GM21526 (cell line): ENCODE measurements around the gene VPS11.
"Not testable (repeated sequence)": the region's sequence is repeated elsewhere in the genome, so short reads cannot be mapped to it uniquely, and the experiment has no call there.

Source experiments
- ATAC-seq: cut with Tn5 transposase; IDR thresholded peaks from one replicate; pipeline ENCODE4 v1.9.1; 2021; ENCODE audit warnings: moderate library complexity; ENCODE audit not compliant: unreplicated experiment, low FRiP score

VPS11 gene

GRCh38 chr11:119034813-119035212 lies 32.8 kb upstream of the VPS11 start:
- no peak for ATAC-seq

GRCh38 chr11:119038884-119039283 lies 28.7 kb upstream of the VPS11 start:
- no peak for ATAC-seq

- ATAC-seq, result not testable (repeated sequence)
Observed at GRCh38 chr11:119039471-119039870, 28.1 kb upstream of the VPS11 start.

- ATAC-seq, result no peak
Observed at GRCh38 chr11:119041821-119042514, 25.6 kb upstream of the VPS11 start.

- ATAC-seq, result no peak
Observed at GRCh38 chr11:119042927-119043326, 24.7 kb upstream of the VPS11 start.

- ATAC-seq, result no peak
Observed at GRCh38 chr11:119044708-119045107, 22.9 kb upstream of the VPS11 start.

GRCh38 chr11:119046489-119046888 lies 21.1 kb upstream of the VPS11 start:
- ATAC-seq, result no peak

GRCh38 chr11:119047205-119047604 lies 20.4 kb upstream of the VPS11 start:
- ATAC-seq, result no peak

- ATAC-seq, result no peak
Observed at GRCh38 chr11:119048644-119049043, 19.0 kb upstream of the VPS11 start.

- no peak for ATAC-seq
Observed at GRCh38 chr11:119049081-119049480, 18.5 kb upstream of the VPS11 start.

- no peak for ATAC-seq
Observed at GRCh38 chr11:119051440-119052162, 16.0 kb upstream of the VPS11 start.

- no peak for ATAC-seq
Observed at GRCh38 chr11:119052163-119052814, 15.3 kb upstream of the VPS11 start.

- ATAC-seq, result no peak
Observed at GRCh38 chr11:119054418-119054817, 13.2 kb upstream of the VPS11 start.

GRCh38 chr11:119055901-119056300 lies 11.7 kb upstream of the VPS11 start:
- no peak for ATAC-seq

- ATAC-seq, result peak; percentile 7
Observed at GRCh38 chr11:119056421-119056999, 11.1 kb upstream of the VPS11 start.

- ATAC-seq, result peak; percentile 84
Observed at GRCh38 chr11:119057000-119057769, 10.4 kb upstream of the VPS11 start, which contains the start of gene HYOU1. HYOU1 (minus strand) TSS chr11:119057205; CDS start chr11:119056160, 1,045 bp downstream.

GRCh38 chr11:119059128-119059527 lies 8.5 kb upstream of the VPS11 start:
- ATAC-seq, result not testable (repeated sequence)

- ATAC-seq, result no peak
Observed at GRCh38 chr11:119061256-119061655, 6.4 kb upstream of the VPS11 start.

GRCh38 chr11:119062779-119063178 lies 4.8 kb upstream of the VPS11 start:
- ATAC-seq, result no peak

GRCh38 chr11:119065369-119065768 lies 2.2 kb upstream of the VPS11 start:
- ATAC-seq, result no peak
